ENCODE data around the gene FBL. TPM values are rescaled to one million over a fixed set of nuclear protein-coding genes. Genes with fewer than 3 reads are reported as not detected.
"Not testable (repeated sequence)": the region's sequence is repeated elsewhere in the genome, so short reads cannot be mapped to it uniquely, and the experiment has no call there.

FBL gene
- total RNA-seq, result 100 to 1,000 TPM; 184 to 226 (median 193) TPM

DNA sequence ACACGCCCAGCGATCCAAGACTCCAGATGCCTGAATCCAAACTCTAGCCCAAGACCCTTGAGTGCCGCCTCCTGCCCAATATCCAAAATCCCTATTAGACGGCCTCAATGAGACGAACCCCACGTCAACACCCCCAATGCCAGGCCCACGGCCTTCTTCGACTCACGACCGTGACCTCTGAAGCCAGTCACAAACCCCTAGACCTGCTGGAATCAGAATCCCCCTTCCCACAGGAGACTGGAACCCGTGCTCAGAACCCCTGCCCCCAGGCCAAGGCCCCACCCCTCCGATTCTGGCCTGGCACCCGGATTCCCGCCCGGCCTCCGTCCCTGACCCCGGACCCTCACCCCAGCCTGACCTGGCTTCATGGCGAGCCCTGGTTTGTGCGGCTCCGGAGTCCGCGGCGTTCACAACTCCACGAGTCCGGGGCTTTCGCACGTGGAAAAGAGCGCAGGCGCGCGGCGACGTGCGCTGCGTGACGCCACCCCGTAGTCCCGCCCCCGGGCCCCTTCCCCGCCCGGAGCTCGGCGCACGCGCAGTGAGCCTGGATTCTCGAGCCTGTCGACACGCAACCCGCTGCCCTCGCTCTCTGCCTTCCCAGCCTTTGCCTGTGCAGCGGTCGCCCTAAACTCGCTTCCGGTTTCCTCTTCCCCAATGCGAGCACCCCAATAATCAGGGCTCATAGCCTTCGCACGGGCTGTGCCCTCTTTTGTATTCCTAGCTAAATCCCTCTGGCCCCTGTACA lies at the start of gene FBL:
FBL (minus strand) TSS at position 447 of the 745 bp plus-strand sequence; CDS start at position 368, 79 bp downstream.
- peaks cover 6 to 58% (median 39%) of the 10 kb centered on the region in 3 donors for H3K4me1 ChIP-seq
- no peaks in the 10 kb centered on the region for H3K36me3 ChIP-seq
- intact Hi-C loops (cut with DNase I), result loop anchor here (10.0 kb wide), 1 partner anchor 51 kb away; no protein-coding TSS in a partner anchor
- peak; percentile 71 for DNase-seq
- no peaks in the 10 kb centered on the region for H3K27me3 ChIP-seq
- WGBS, 2 donors, result 1 to 2% methylated on average over 10 to 17 of the region's 57 CpGs
- TF ChIP-seq, protein P1, sequence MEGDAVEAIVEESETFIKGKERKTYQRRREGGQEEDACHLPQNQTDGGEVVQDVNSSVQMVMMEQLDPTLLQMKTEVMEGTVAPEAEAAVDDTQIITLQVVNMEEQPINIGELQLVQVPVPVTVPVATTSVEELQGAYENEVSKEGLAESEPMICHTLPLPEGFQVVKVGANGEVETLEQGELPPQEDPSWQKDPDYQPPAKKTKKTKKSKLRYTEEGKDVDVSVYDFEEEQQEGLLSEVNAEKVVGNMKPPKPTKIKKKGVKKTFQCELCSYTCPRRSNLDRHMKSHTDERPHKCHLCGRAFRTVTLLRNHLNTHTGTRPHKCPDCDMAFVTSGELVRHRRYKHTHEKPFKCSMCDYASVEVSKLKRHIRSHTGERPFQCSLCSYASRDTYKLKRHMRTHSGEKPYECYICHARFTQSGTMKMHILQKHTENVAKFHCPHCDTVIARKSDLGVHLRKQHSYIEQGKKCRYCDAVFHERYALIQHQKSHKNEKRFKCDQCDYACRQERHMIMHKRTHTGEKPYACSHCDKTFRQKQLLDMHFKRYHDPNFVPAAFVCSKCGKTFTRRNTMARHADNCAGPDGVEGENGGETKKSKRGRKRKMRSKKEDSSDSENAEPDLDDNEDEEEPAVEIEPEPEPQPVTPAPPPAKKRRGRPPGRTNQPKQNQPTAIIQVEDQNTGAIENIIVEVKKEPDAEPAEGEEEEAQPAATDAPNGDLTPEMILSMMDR (IDR thresholded peaks at IDR 0.05), result peak in 1 of 6 experiments; percentile 16
- TF ChIP-seq POLR2A (IDR thresholded peaks at IDR 0.05), result peak in 2 of 4 donors; percentile 26 to 69
- H3K4me3 ChIP-seq, result peak within 1 kb of the TSS; percentile 63 to 92 (median 78)
- H3K27ac ChIP-seq, result peak within 1 kb of the TSS; percentile 80 to 91 (median 88)
- no peaks in the 10 kb centered on the region for H3K9me3 ChIP-seq

DNA sequence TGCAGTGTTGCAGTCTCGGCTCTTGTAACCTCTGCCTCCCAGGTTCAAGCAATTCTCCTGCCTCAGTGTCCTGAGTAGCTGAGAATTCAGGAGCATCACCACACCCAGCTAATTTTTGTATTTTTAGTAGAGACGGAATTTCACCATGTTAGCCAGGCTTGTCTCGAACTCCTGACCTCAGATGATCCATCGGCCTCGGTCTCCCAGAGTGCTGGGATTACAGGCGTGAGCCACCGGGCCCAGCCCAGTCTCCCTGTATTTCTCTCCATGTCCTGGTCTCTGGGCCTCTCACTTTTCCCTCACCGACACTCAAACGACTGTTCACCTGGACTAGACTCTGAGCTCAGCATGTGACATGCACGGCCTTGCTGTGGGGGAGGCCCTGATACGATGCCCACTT lies 48.9 kb upstream of the FBL start:
- H3K27ac ChIP-seq; H3K36me3 ChIP-seq; intact Hi-C loops (cut with DNase I); H3K4me3 ChIP-seq; DNase-seq; H3K4me1 ChIP-seq; H3K9me3 ChIP-seq: not testable (repeated sequence)
- H3K27me3 ChIP-seq, result peaks cover 0 to 22% (median 0%) of the 10 kb centered on the region in 4 donors
- WGBS, 2 donors, result 86 to 91% methylated on average over 7 to 10 of the region's 11 CpGs

DNA sequence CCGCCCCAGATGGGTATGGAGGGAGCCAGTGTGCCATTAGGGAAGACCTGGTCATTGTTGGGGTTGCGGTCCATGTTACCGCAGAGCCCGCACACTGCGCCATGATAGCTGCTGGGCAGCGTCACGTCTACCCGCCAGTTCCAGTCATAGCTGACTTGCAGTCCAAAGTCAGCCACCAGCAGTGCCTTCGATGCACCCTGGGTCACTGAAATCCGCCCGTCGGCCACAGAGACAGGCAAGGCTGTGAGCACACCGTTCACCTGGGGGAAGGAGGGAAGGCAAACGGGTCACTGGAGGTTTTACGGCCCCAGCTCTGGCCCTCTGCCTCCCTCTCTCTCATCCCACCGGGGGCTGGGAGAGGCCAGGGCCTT lies 48.0 kb upstream of the FBL start:
- H3K27me3 ChIP-seq, result peaks cover 0 to 22% (median 0%) of the 10 kb centered on the region in 4 donors
- DNase-seq; H3K4me3 ChIP-seq; H3K4me1 ChIP-seq; H3K9me3 ChIP-seq; intact Hi-C loops (cut with DNase I); H3K27ac ChIP-seq; H3K36me3 ChIP-seq: not testable (repeated sequence)
- WGBS, 2 donors, result no CpG with 5 or more reads among the region's 16 CpGs

DNA sequence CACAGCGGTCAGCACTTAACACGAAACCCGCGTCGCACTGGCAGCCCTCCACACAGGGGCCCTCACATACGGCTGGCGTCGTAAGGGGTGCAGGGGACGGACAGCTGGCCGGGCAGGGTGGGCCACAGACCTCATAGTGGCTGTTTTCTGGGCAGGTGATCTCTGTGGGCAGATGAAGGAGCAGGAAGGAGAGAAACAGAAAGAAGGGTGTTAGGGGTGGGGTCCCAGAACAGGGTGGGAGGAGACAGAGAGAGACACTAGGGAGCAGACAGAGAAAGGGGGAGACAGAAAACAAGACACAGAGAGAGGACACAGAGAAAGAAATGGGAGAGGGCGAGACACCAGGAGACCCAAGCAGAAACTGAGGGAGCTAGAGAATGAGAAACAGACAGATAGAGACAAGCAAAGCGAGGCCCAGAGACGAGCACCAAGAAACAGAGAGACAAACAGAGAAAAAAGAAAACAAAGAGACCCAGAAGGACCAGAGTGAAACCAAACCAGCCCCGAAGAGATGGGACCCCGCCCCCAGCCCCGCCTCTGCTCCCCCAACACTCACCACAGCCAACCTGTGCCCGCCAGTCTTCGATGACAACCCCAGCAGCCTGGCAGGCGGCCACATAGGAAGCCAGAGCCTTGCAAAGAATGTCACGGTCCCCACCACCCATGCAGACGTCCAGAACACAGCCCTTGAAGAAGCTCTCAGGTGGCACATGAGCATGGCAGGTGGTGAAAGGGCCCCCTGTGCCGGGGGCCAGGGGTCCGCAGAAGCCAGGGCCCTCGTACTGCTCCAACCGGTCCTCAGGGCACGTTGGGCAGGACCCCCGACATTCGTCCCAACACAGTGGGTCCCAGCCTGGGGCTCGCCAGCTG lies 47.4 kb upstream of the FBL start:
- H3K27ac ChIP-seq, H3K4me1 ChIP-seq, H3K36me3 ChIP-seq, H3K4me3 ChIP-seq, H3K9me3 ChIP-seq, DNase-seq: not testable (repeated sequence)
- intact Hi-C loops (cut with DNase I), result loop anchor here (2.0 kb wide), 1 partner anchor 15 kb away; no protein-coding TSS in a partner anchor
- peaks cover 0 to 22% (median 0%) of the 10 kb centered on the region in 4 donors for H3K27me3 ChIP-seq
- 63 to 65% methylated on average over 10 to 14 of the region's 29 CpGs for WGBS, 2 donors

DNA sequence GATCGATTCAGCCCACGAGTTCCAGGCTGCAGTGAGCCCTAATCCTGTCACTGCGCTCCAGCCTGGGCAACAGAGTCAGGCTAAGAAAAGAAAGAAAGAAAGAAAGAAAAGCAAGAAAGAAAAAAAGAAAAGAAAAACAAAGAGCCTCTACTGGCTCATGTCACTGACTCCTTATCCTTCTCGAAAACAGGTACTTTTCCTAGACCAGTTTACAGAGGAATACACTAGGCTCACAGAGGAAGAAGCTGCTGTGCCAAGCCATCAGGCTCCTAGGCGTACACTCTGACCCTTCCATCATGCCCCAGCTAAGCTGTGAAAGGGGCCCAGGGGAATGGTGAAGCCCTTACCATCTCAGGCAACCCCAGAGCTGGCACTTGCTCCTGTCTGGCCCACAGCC lies 46.3 kb upstream of the FBL start:
- H3K4me1 ChIP-seq, H3K27ac ChIP-seq, DNase-seq, H3K36me3 ChIP-seq, H3K4me3 ChIP-seq, H3K9me3 ChIP-seq: not testable (repeated sequence)
- 73 to 76% methylated on average over 5 of the region's 5 CpGs for WGBS, 2 donors
- H3K27me3 ChIP-seq, result peaks cover 0 to 22% (median 0%) of the 10 kb centered on the region in 4 donors
- intact Hi-C loops (cut with DNase I), result loop anchor here (2.0 kb wide), 1 partner anchor 14 kb away; no protein-coding TSS in a partner anchor

DNA sequence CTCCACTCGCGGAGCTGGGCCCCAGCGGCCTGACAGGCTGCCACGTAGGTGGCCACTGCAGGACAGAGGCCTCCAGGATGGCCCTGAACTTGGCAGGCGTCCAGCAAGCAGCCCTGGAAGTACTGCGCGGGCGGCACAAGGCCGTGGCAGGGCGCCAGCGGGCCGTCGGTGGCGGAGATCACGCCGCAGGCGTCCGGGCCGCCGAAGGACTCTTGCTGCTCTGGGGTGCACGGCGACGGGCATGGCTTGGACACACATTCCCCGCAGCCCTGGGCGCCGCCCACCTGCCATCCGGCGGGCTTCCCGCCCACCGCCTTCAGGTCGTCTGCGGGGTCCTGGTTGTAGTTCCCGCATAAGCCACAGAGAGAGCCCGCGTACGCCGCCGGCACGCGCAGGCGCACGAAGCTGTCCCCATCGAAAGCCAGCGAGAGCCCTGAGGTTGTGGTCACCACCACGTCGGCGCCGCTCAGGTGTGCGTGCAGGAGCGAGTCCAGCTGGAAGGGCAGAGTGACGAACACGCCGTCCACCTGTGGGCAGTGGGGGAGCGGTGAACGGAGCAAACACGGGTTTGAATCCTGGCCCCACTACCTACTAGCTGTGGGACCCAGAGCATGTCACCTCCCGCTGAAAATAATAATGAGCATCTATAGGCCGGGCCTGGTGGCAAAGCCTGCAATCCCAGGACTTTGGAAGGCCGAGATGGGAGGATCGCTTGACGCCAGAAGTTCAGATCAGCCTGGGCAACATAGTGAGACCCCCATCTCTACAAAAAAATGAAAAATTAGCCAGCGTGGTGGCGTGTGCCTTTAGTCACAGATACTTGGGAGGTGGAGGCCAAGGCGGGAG lies 45.7 kb upstream of the FBL start:
- intact Hi-C loops (cut with DNase I), result loop anchor here (2.0 kb wide), 1 partner anchor 13 kb away; no protein-coding TSS in a partner anchor
- Histone ChIP-seq H3K4me3 (peak overlapping the region in 1 of 4 donors; percentile 5), H3K27me3 (peaks cover 0 to 22% (median 0%) of the 10 kb centered on the region in 4 donors)
- H3K36me3 ChIP-seq, H3K9me3 ChIP-seq, H3K4me1 ChIP-seq, DNase-seq, H3K27ac ChIP-seq: not testable (repeated sequence)
- WGBS, 2 donors, result 63 to 90% methylated on average over 29 to 44 of the region's 64 CpGs

DNA sequence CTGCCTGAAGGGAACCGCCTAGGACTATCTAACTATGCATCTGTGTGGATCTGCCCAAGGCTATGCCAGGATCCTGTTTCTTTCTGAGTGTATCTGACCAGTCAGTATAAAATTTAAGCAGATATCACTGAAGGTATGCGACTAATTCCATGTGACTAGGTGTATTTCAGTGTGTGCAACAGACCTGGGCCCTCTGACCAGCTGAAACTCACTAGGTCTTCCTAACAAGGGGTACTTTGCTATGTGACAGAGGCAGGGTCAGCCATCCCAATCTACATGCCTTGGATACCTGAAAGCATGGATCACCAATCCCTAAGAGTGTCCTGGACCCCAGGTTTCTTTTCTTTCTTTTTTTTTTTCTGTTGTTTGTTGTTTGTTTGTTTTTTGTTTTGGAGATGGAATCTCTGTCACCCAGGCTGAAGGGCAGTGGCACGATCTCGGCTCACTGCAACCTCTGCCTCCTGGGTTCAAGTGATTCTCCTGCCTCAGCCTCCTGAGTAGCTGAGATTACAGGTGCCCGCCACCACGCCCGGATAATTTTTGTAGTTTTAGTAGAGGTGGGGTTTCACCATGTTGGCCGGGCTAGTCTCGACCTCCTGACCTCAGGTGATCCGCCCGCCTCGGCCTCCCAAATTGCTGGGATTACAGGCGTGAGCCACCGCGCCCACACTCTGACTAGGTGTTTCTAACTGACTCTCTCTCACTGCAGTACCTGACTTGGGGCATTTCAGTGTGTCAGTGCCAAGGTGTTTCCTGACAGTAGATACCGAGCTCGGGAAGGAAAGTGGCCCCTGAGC lies 44.8 kb upstream of the FBL start:
- no peaks in the 10 kb centered on the region for H3K36me3 ChIP-seq
- H3K4me3 ChIP-seq, result no peak overlapping the region
- peaks cover 0 to 22% (median 0%) of the 10 kb centered on the region in 4 donors for H3K27me3 ChIP-seq
- 82 to 85% methylated on average over 14 to 15 of the region's 17 CpGs for WGBS, 2 donors
- H3K27ac ChIP-seq, result no peak overlapping the region
- TF ChIP-seq POLR2A (IDR thresholded peaks at IDR 0.05), result no peak
- TF ChIP-seq, protein P1 (IDR thresholded peaks at IDR 0.05), result no peak
- DNase-seq, result no peak
- intact Hi-C loops (cut with DNase I), result no loop called here
- no peaks in the 10 kb centered on the region for H3K9me3 ChIP-seq
- H3K4me1 ChIP-seq, result no peaks in the 10 kb centered on the region

DNA sequence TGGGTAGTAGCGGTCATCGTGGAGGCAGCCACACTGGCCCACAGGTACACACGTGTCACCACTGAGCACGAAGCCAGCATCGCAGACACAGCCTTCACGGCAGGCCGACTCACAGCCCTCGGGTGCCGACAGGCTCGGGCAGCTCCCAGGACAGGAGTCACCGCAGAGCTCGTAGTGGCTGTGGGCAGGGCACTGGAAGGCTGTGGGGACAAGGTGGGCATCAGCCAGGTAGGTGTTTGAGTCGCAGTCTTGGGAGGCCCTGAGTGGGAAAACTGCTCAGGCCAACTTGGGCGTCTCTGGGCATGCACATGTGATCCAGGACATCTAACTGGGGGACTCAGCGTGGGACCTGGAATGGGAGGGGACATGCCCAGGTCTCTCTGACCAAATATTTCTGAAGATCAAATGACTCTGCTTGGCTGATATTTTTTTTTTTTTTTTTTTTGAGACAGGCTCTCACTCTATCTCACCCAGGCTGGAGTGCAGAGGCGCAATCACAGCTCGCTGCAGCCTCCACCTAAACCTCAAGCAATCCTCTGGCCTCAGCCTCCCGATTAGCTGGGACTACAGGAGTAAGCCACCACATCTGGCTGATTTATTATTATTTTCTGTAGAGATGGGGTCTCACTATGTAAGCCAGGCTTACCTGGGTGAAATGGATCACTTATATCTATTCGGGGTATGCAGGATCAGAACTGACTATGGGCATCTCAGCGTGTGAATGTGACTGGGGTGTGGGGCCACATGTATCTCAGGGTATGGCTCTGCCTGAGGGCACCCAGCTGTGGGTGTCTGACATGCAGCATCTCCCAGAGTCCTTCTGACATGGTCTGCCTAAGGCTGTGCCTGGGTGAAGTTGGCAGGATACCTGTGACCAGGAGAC lies 43.9 kb upstream of the FBL start:
- H3K4me1 ChIP-seq; H3K27ac ChIP-seq; H3K4me3 ChIP-seq; H3K9me3 ChIP-seq; DNase-seq; intact Hi-C loops (cut with DNase I); H3K36me3 ChIP-seq: not testable (repeated sequence)
- 67 to 72% methylated on average over 11 to 15 of the region's 20 CpGs for WGBS, 2 donors
- H3K27me3 ChIP-seq, result peaks cover 0 to 22% (median 0%) of the 10 kb centered on the region in 4 donors

Data from esophagus squamous epithelium (tissue), 5 donors.